T-helper 22 cell (primary cell): ENCODE data around the gene CCDC117.
A peak's percentile ranks its signal among the peaks of the same experiment; 100 is the strongest.
"Not testable (repeated sequence)": the region's sequence is repeated elsewhere in the genome, so short reads cannot be mapped to it uniquely, and the experiment has no call there.

Experiments used
- DNase-seq: peaks from one replicate; pipeline ENCODE4 v3.0.0-alpha.2; 2020; ENCODE audit warnings: low read depth

The CCDC117 gene

DNA sequence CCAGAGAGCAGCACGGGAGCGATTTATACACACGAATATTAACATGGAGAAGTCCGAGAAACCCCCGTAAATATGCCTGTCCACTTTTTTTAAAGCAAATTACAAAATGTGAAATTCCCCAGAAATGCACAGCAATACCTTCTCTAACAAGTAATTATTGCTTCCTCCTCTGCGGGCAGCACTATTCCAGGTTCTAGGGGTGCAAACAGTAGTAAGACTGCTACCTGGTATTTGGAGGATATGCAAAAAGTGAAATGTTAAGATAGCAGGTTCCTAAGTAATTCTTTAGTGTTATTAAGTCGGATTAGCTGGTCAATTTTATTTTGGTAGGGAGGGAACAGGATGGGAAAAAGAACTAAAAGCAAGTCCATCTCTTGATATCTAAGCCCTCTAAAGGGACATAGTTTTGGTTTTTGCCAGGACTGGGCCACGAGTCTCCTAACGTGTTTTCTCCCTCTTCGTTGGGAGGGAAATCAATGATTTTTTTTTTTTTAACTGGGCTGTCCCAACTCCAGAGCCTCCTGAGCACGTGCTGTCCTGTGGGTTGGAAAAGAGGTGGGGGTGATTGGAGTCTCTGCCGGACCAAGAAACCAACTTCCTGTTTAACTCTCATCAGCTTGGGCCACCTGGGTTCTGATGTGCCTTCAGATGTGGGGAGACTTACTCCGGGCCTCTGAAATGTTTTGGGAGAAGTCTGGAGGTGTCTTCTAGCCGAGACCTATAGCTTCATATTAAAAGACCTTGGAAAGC is 29.5 kb downstream of the CCDC117 start:
- no peak for DNase-seq

DNA sequence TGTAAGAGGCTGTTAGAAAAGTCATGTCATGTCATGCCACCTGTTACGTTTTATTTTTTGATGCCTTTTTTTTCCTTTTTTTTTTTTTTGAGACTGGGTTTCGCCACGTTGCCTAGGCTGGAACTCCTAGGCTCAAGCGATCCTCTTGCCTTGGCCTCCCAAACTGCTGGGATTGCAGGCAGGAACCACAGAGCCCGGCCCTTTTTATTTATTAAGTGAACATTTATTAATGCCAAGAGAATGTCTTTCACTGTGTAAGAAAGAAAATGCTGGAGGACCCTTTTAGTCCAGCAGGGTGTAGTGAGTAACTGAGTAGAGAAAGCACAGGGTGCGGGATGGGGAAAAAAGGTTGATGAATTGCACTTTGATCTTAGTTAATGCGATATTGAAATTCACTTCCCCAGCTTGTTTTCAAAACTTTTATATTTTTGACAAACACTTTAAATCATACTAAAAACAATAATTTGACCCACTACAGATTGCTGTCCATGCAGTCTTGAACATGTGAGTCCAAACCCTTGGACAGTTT is 30.2 kb downstream of the CCDC117 start:
- DNase-seq: no peak

DNA sequence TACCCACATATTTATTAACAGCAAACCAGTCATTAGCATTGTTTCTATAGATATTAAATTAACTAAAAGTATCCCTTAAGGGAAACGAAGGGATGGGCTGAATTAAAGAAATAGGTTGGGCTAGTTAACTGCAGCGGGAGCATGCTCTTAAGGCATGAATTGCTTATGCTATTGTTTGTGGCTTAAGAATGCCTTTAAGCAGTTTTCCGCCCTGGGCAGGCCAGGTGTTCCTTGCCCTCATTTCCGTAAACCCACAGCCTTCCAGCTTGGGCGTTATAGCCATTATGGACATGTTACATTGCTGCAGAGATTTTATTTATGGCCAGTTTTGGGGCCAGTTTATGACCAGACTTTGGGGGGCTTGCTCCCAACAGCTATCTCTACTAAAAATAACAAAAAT is 32.9 kb downstream of the CCDC117 start:
- not testable (repeated sequence) for DNase-seq

DNA sequence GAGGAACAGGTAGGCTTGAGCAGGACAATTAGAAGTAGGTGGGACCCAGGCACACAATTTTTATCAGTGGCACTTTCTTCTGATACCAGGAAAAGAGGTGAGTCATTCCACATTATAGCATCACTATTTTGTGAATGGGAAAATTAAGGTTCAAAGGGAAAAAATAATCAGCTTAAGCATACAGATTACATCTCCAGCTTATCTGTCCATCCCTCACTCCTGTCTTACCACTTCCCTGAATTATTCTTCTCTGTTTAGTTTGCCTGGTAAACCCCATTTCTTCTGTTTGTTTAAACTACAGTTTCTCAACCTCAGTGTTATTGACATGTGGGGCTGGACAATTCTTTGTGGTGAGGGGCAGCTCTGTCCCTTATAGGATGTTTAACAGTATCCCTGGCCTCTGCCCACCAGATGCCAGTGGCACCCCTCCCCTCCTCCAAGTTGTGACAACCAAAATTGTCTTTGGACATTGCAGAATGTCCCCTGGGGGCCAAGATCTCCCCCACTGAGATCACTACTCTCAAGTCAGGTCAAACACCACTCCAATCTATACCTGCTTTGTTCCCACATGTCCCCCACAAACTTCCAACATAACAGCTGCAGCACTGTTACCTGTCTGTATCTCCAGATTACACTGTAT is 36.3 kb downstream of the CCDC117 start:
- no peak for DNase-seq

DNA sequence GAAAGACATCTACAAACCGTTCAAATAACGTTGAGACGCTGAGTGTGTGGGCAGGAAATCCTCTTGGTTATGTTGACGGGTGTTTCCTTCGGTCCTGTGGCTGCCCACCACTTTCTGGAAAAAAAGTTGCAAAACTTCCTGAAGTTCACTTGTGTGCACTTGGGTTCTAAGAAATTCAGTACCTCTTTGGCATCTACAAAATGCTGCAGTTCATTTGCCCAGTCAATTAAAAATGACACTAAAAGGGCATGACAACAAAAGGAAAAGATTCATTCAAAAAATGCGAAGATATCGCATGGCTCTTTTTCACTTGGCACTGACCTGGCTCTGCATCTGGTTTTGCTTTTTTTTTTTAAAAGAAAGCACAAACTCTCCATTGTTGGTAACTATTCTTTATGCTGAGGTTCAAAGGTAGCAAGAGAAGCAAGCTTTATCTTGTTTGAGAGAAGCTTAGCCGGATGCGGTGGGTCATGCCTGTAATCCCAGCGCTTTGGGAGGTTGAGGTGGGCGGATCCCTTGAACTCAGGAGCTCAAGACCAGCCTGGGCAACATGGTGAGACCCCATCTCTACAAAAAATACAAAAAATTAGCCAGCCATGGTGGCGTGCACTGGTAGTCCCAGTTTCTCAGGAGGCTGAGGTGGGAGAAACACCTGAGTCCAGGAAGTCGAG is 38.5 kb downstream of the CCDC117 start:
- peak; percentile 36 for DNase-seq

DNA sequence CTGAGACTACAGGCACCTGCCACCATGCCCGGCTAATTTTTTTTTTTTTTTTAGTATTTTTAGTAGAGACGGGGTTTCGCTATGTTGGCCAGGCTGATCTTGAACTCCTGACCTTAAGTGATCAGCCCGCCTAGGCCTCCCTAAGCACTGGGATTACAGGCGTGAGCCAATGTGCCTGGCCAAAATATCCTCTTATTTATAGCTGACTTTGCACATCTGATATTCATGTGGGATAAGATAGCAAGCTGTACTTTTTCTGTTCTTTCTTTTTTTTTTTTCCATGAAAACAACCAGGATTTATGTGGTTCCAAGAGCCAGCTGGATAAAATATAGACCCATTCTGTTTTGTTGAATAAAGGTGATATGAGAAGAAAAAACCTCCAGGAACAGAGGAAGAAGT is 40.0 kb downstream of the CCDC117 start:
- no peak for DNase-seq

DNA sequence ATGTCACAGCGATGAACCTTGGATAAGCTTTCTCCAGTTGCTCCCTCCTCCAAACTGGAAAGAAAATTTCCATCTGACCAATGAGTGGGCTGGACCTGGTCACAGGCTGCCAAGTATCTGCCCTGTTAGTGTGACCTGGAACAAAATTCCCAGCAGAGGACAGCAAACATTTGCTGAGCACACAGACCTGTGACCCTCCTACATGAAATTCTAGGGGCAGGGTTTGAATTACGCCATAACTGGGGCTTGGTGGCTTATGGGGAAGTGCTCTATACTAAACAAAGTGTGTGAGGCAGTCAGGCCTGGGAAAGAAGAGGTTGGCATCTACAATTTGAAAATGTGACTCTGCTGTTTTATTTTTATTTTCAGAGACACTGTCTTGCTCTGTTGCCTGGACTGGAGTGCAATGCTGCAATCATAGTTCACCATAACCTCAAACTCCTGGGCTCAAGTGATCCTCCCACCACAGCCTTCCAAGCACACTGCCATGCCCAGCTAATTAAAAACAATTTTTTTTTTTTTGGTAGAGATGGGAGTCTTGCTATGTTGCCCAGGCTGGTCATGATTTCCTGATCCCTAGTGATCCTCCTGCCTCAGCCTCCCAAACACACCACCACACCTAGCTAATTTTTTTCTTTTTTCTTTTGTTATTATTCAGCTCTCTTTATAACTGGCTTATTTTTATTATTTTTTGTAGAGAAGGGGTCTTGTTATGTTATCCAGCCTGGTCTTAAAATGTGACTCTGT is 41.5 kb downstream of the CCDC117 start:
- DNase-seq: no peak

DNA sequence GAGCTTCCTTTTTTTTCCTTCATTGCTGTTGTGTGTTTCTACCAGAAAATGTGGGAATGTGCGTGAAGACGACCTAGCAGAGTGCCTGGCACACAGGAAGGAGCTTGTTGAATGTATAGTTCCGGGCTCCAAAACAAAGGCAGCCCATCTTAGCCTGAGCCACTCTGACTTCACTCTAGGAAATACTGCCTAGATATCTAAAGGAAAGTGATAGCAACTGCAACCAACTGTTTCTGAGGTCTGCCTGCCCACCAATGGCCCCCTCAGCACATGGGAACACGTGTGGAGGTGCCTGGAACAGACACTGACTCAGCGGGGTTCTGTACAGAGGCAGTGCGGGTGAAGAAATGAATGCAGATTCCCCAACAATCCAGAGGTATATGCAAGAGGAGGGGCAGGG is 42.6 kb downstream of the CCDC117 start:
- DNase-seq: no peak

DNA sequence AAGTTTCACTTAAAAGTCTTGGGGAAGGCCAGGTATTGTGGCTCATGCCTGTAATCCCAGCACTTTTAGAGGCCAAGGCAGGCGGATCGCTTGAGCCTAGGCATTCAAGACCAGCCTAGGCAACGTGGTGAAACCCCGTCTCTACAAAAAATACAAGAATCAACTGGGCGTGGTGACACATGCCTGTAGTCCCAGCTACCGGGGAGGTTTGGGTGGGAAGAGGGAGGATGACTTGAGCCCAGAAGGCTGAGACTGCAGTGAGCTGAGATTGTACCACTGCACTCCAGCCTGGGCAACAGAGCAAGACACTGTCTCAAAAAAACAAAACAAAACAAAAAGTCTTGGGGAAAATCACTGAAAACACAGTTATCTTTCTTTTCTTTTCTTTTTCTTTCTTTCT is 43.2 kb downstream of the CCDC117 start:
- DNase-seq: no peak

DNA sequence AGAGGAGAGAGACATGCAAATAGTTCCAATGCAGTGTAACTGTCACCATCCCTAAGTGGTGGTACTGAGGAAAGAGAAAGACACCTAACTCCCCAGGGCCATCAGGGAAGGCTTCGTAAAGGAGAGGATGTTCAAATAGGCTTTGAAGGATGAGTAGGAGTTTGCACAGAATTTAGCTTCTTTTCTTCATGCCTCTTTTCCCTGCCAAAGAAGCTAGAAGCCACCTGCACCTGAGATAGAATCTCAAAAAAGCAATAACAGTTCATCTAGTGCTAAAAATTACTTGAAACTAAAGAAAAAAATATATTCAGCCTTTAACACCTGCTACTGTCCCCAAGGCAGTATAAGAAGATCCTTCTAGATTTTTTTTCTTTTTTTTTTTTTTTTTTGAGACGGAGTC is 44.6 kb downstream of the CCDC117 start:
- no peak for DNase-seq

DNA sequence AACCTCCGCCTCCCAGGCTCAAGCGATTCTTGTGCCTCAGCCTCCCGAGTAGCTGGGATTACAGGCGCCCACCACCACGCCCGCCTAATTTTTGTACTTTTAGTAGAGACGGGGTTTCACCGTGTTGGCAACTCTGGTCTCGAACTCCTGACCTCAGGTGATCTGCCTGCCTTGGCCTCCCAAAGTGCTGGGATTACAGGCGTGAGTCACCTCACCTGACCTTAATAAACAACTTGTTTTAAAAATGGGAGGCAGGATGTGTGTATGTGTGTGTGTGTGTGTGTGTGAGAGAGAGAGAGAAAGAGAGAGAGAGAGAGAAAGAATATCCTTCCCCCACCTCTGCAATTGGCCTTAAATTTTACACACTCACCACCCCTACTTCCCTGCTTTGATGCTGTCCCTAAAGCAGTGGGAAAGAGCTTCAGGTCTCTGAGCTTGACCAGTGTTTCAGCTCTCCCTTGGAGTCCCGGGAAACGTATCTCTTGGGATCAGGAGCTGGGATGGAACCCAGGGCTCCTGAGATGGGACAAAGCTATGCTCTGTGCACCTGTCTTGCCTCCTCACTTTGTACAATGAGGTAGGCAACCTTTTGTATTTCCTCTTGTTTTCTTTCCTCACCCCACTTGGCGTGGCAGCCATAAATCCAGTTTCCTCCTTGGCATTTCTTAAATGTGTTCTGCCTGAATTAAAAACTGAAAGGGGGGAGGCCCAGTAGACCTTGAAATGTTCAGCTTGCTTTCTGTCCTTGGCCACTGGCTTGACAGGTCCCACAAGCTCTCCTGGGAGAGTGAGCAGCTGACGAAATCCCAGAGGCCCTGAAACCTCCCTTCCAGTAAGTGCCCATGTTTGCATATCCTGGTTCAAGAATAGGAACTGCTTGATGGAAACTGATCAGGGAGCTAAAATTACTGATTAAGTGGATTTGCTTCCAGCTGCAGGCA is 45.7 kb downstream of the CCDC117 start:
- DNase-seq: no peak

DNA sequence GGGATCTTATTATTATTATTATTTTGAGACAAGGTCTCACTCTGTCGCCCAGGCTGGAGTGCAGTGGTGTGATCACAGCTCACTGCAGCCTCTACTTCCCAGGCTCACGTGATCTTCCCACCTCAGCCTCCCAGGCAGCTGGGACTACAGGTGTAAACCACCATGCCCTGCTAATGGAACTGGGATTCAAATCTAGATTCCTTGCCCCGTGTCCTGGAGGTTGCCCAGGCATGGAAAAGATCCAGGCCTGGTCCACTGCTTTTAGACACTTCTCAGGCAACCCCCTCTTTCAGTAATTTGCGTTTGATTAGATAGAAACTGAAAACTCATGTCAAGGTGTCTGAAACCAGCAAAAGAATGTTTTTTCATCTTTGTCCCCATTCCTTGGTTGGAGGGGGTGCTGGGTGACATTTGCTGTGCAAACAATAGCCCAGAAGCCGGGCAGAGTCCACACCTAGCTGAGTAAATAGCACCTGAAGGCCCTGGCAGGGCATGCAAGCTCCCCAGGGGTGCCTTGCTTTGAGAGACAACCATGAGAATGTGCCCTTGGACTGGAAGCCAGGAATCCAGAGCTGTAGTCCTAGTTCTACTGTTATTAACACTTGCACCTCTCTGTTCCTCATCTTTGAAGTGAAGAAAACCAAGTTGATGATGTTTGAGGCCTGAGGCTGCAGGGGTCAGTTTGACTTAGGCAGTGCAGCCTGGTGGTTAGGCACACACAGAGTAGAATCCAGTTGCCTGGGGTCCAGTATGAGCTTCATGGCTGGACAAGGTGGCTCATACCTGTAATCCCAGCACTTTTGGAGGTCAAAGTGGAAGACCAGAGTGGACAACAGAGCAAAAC is 47.0 kb downstream of the CCDC117 start:
- DNase-seq: no peak

DNA sequence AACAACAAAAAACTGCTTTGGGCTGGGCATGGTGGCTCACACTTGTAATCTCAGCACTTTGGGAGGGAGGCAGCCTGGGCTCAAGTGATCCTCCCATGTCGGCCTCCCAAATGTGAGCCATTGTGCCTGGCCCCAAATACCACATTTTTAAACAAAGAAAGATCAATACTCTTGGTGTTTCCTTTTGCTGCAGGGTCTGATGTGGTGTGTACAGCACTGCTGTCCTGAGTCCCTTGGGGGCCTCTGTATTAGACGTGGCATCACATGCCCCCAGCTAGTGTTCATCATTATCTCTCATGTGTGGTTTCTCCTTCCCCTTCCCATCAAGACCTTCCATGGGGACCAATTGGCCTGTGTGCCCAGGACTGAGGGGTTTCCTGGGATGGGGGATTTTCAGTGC is 48.4 kb downstream of the CCDC117 start:
- no peak for DNase-seq

DNA sequence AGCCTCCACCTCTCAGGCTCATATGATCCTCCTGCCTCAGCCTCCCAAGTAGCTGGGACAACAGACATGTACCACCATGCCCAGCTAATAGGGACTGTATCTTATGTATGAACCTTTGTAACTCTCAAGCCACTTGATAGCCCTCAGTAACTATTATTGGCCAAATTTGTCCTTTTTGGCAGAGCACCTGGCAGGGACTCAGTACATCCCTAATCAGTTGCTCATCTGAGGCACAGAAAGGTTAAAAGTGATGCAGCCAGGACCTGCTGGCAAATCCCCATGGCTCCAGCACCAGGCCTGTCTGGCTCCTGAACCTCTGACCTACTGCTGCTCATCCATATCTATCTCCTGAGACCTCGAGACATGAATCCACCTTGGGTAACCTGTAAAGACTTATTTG is 49.0 kb downstream of the CCDC117 start:
- DNase-seq: no peak

DNA sequence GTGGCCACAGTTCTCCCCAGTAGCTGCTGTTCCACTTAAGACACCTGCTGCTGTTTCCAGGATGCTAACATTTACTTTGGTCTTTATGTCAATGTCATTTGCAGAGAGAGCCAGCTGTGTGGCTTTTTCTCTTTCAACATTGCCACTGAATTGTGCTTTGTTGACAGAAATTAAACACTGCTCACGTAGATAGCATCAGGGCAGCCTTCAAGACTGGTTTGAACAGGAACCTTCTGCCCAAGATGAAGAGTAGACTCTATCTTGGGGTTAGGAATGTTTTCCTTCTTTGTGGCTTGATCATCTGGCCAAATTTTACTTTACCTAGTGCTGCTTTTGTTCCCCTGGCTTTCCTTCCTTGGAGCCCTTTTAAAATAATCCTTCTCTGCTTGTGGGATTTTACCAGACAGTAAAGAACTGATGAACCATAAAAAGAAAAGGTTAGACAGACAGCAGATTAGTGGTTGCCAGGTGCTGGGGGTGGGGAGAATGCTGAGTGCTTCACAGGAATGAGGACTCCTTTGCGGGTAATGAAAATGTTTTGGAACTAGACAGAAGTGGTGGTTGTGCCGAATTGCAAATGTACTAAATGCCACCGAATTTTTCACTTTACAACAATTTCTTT is 50.5 kb downstream of the CCDC117 start:
- DNase-seq: no peak

DNA sequence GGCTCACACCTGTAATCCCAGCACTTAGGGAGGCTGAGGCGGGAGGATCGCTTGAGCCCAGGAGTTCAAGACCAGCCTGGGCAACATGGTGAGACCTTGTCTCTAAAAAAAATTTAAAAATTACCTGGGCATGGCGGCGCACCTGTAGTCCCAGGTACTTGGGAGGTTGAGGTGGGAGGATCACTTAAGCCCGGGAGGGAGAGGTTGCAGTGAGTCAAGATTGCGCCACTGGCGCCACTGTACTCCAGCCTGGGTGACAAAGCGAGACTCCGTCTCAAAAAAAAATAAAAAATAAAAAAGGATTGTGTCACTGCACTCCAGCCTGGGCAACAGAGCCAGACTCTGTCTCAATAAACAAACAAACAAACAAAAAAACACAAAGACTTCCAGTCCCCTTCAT is 52.0 kb downstream of the CCDC117 start:
- DNase-seq: not testable (repeated sequence)

DNA sequence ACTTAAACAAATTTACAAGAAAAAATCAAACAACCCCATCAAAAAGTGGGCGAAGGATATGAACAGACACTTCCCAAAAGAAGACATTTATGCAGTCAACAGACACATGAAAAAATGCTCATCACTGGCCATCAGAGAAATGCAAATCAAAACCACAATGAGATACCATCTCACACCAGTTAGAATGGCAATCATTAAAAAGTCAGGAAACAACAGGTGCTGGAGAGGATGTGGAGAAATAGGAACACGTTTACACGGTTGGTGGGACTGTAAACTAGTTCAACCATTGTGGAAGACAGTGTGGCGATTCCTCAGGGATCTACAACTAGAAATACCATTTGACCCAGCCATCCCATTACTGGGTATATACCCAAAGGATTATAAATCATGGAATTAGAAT is 53.9 kb downstream of the CCDC117 start:
- not testable (repeated sequence) for DNase-seq

DNA sequence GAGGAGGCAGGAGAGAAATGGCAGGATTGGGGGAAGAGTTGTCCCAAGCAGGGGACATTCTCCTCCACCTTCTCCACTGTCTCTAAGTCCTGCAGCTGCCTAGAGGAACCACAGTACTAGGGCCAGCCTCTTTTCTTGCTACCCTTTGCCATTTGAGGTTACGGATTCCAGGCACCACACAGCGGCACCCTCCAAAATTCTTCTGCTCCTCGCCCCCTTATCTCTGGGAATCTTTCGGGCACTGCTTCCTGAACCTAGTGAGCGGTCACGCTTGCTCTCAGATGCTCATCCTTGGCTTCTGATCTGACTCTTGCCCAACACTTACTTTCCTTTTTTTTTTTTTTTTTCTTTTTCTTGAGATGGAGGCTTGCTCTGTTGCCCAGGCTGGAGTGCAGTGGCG is 54.4 kb downstream of the CCDC117 start:
- DNase-seq: no peak

DNA sequence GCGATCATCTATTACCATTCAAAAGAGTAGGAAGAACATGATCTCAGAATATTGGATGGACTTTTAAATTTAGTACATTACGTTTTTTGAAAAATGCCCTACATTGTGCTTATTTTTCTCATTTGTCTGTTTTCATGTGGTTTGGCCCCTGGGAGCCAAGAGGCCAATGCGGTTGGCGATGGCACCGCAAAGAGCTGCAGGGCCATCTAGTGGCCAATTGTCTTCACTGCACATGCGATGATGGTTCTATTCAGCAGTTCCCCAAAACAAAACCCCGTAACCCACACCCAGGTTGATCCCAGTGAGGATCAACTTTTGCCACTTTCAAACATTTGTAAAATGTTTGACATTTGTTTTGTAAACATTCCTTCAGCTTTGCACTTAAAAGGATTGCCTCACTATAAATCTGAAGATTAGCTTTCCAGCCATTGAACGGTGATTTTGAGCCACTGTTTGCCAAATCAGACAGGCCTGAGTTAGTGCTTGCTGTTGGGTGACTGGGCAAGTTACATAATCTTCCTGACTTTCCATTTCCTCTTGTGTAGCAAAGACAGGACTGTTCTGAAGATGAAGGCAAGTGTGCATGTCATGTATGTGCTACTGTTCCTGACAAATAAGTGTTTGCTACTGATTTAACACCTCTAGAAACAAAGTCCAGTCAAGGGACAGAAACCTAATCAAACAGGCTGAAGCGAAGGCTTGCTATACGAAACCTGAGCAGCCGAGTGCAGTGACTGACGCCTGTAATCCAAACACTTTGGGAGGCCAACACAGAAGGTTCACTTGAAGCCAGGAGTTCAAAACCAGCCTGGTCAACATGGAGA is 57.1 kb downstream of the CCDC117 start:
- DNase-seq: peak; percentile 42
